H9 (cell line): ENCODE results near the gene CCDC27. TPM values are rescaled to one million over a fixed set of nuclear protein-coding genes. Genes with fewer than 3 reads are reported as not detected.

Experiments
- DNase-seq: peaks from one replicate; pipeline ENCODE4 v3.0.0-alpha.2; 2017
- H2AFZ ChIP-seq: one replicate; pipeline ENCODE4 v1.6.1; 2013; ENCODE audit warnings: mild to moderate bottlenecking, low read length, control low read depth, moderate library complexity
- H2AK5ac ChIP-seq: 2 replicates; pipeline ENCODE4 v1.6.1; 2013; ENCODE audit warnings: low read length, control low read depth, mixed read lengths; ENCODE audit not compliant: insufficient read length
- H2BK120ac ChIP-seq: one replicate; pipeline ENCODE4 v1.6.1; 2013; ENCODE audit warnings: low read depth, mild to moderate bottlenecking, low read length, control low read depth, inconsistent platforms; ENCODE audit not compliant: poor library complexity, severe bottlenecking
- H2BK12ac ChIP-seq: 2 replicates; pipeline ENCODE4 v1.6.1; 2013; ENCODE audit warnings: low read length, control low read depth, mixed read lengths, low read depth; ENCODE audit not compliant: insufficient read length
- H2BK15ac ChIP-seq: 2 replicates; pipeline ENCODE4 v1.6.1; 2013; ENCODE audit warnings: low read depth, low read length, control low read depth
- H2BK20ac ChIP-seq: one replicate; pipeline ENCODE4 v1.6.1; 2013; ENCODE audit warnings: low read depth, mild to moderate bottlenecking, low read length, control low read depth, inconsistent platforms; ENCODE audit not compliant: poor library complexity, severe bottlenecking
- H2BK5ac ChIP-seq: 2 replicates; pipeline ENCODE4 v1.6.1; 2013; ENCODE audit warnings: low read length, control low read depth, mixed read lengths; ENCODE audit not compliant: insufficient read length
- H3K14ac ChIP-seq: 2 replicates; pipeline ENCODE4 v1.6.1; 2013; ENCODE audit warnings: low read length, control low read depth; ENCODE audit not compliant: insufficient read depth
- H3K18ac ChIP-seq: 2 replicates; pipeline ENCODE4 v1.6.1; 2013; ENCODE audit warnings: low read depth, mild to moderate bottlenecking, mixed read lengths, low read length, control low read depth; ENCODE audit not compliant: insufficient read length
- H3K23ac ChIP-seq: 2 replicates; pipeline ENCODE4 v1.6.1; 2013; ENCODE audit warnings: low read length, control low read depth, mixed read lengths, low read depth; ENCODE audit not compliant: insufficient read length
- H3K23me2 ChIP-seq: 2 replicates; pipeline ENCODE4 v1.6.1; 2013; ENCODE audit warnings: low read depth, mild to moderate bottlenecking, mixed read lengths, low read length, control low read depth; ENCODE audit not compliant: insufficient read length, poor library complexity, severe bottlenecking
- H3K27ac ChIP-seq: 2 replicates; pipeline ENCODE4 v1.5.1; 2013; ENCODE audit warnings: low read length, control low read depth, mixed read lengths, low read depth; ENCODE audit not compliant: insufficient read length
- H3K27me3 ChIP-seq: 2 replicates; pipeline ENCODE4 v1.6.1; 2013; ENCODE audit warnings: low read length, control low read depth, inconsistent platforms; ENCODE audit not compliant: insufficient read depth
- H3K4ac ChIP-seq: 2 replicates; pipeline ENCODE4 v1.6.1; 2013; ENCODE audit warnings: low read depth, mild to moderate bottlenecking, control low read depth, inconsistent platforms, low read length, moderate library complexity
- H3K4me1 ChIP-seq: 2 replicates; pipeline ENCODE4 v1.6.1; 2013; ENCODE audit warnings: low read length, control low read depth, inconsistent platforms; ENCODE audit not compliant: insufficient read depth
- H3K4me2 ChIP-seq: 2 replicates; pipeline ENCODE4 v1.6.1; 2013; ENCODE audit warnings: low read length, control low read depth, mixed read lengths; ENCODE audit not compliant: insufficient read length, insufficient read depth
- H3K56ac ChIP-seq: 2 replicates; pipeline ENCODE4 v1.6.1; 2013; ENCODE audit warnings: low read depth, mild to moderate bottlenecking, mixed read lengths, low read length, control low read depth; ENCODE audit not compliant: insufficient read length
- H3K79me1 ChIP-seq: 2 replicates; pipeline ENCODE4 v1.6.1; 2013; ENCODE audit warnings: low read depth, mild to moderate bottlenecking, moderate library complexity, low read length, control low read depth, inconsistent platforms; ENCODE audit not compliant: insufficient read depth, poor library complexity, severe bottlenecking
- H3K79me2 ChIP-seq: 2 replicates; pipeline ENCODE4 v1.6.1; 2013; ENCODE audit warnings: low read length, control low read depth, inconsistent platforms; ENCODE audit not compliant: insufficient read depth
- H3K9ac ChIP-seq: 2 replicates; pipeline ENCODE4 v1.6.1; 2013; ENCODE audit warnings: low read length, control low read depth, mixed read lengths; ENCODE audit not compliant: insufficient read length; ENCODE audit errors: extremely low read depth
- H3K9me3 ChIP-seq: one replicate; pipeline ENCODE4 v1.6.1; 2013; ENCODE audit warnings: low read depth, low read length, inconsistent platforms; ENCODE audit not compliant: control insufficient read depth
- H3T11ph ChIP-seq: one replicate; pipeline ENCODE4 v1.6.1; 2013; ENCODE audit warnings: mild to moderate bottlenecking, low read length, control low read depth, inconsistent platforms
- H4K20me1 ChIP-seq: one replicate; pipeline ENCODE4 v1.6.1; 2013; ENCODE audit not compliant: control insufficient read depth, insufficient read length, insufficient read depth
- H4K5ac ChIP-seq: 2 replicates; pipeline ENCODE4 v1.6.1; 2013; ENCODE audit warnings: low read depth, mild to moderate bottlenecking, mixed read lengths, low read length, control low read depth; ENCODE audit not compliant: insufficient read length
- H4K8ac ChIP-seq: replicated peaks from 2 replicates; pipeline ENCODE4 v1.6.1; 2013; ENCODE audit warnings: low read length, control low read depth, mixed read lengths, low read depth; ENCODE audit not compliant: insufficient read length
- H4K91ac ChIP-seq: 2 replicates; pipeline ENCODE4 v1.6.1; 2013; ENCODE audit warnings: low read depth, mild to moderate bottlenecking, moderate library complexity, mixed read lengths, low read length, control low read depth; ENCODE audit not compliant: insufficient read length
- H3K27ac Mint-ChIP-seq, 3 experiments: 2 replicates in 2 of 3; 3 replicates in 1 of 3; pipeline ENCODE4 v1.8.0; 2020 to 2021; ENCODE audit warnings: mixed read lengths in 3 of 3, mild to moderate bottlenecking in 1 of 3, moderate library complexity in 1 of 3
- H3K27me3 Mint-ChIP-seq: 2 replicates; pipeline ENCODE4 v1.8.0; 2021; ENCODE audit warnings: low read depth, mild to moderate bottlenecking, moderate library complexity, mixed read lengths
- H3K36me3 Mint-ChIP-seq, 3 experiments: 2 replicates in 2 of 3; 3 replicates in 1 of 3; pipeline ENCODE4 v1.8.0; 2020 to 2021; ENCODE audit warnings: low read depth in 3 of 3, mixed read lengths in 3 of 3; ENCODE audit not compliant: insufficient read depth in 1 of 3
- H3K4me1 Mint-ChIP-seq, 2 experiments: 2 replicates each; pipeline ENCODE4 v1.8.0; 2020; ENCODE audit warnings: mixed read lengths in 2 of 2
- H3K4me3 Mint-ChIP-seq, 2 experiments: 2 replicates in 1 of 2; 3 replicates in 1 of 2; pipeline ENCODE4 v1.8.0; 2020 to 2021; ENCODE audit warnings: mild to moderate bottlenecking in 2 of 2, mixed read lengths in 2 of 2, moderate library complexity in 1 of 2
- H3K9me3 Mint-ChIP-seq, 2 experiments: 2 replicates in 1 of 2; 3 replicates in 1 of 2; pipeline ENCODE4 v1.8.0; 2020; ENCODE audit warnings: mild to moderate bottlenecking in 2 of 2, mixed read lengths in 2 of 2, moderate library complexity in 1 of 2
- CTCF ChIP-seq: fragments of 200-600 bp; sonication (generic); conservative IDR thresholded peaks from 3 replicates; pipeline ENCODE4 v1.8.0; 2021; ENCODE audit warnings: antibody characterized with exemption, mild to moderate bottlenecking
- WGBS: extraction: QIAGEN DNeasy Blood & Tissue Kit; methylation state at CpG from one replicate; pipeline ENCODE4 v1.1.7; 2013; ENCODE audit warnings: missing lambda C conversion rate, low lambda C conversion rate, mixed read lengths; ENCODE audit not compliant: insufficient read length; ENCODE audit errors: extremely low coverage; 5-methylcytosine and 5-hydroxymethylcytosine counted together
- total RNA-seq: library from RNA; stranded (reverse); gene quantifications from 2 replicates; pipeline ENCODE4 v1.2.1, GENCODE V29; 2021

CCDC27 gene
- total RNA-seq, 1 experiment from 2014 or later = not detected

DNA sequence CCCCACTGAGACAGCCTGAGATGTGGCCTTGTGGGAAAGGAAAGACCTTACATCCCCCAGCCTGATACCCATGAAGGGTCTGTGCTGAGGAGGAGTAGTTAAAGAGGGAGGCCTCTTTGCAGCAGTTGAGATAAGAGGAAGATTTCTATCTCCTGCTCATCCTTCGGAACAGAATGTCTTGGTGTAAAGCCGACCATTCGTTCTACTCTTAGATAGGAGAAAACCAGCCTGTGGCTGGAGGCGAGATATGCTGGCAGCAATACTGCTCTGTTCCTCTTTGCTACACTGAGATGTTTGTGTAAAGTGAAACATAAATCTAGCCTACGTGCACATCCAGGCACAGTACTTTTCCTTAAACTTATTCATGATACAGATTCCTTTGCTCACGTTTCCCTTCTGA is 1.5 kb upstream of the CCDC27 start:
- Histone ChIP-seq H2BK12ac (no peak overlapping the region), H3K56ac (no peak overlapping the region), H3K4ac (no peak overlapping the region), H3K9ac (no peak overlapping the region), H3K23ac (no peak overlapping the region), H3K4me2 (no peak overlapping the region), H2AK5ac (no peak overlapping the region), H3K23me2 (peaks cover 11% of the 10 kb centered on the region), H3K79me1 (no peaks in the 10 kb centered on the region), H3K14ac (no peak overlapping the region), H4K5ac (no peak overlapping the region), H3T11ph (no peak overlapping the region), H2BK15ac (no peak overlapping the region), H3K27me3 (no peaks in the 10 kb centered on the region; the same call in 1 of the 2 replicates), H3K9me3 (no peaks in the 10 kb centered on the region), H3K79me2 (no peaks in the 10 kb centered on the region), H4K20me1 (no peaks in the 10 kb centered on the region), H2AFZ (no peak overlapping the region), H3K27ac (no peak overlapping the region), H2BK120ac (no peak overlapping the region), H2BK5ac (no peak overlapping the region), H3K18ac (no peak overlapping the region), H2BK20ac (no peak overlapping the region), H4K8ac (no peak overlapping the region), H4K91ac (no peak overlapping the region), H3K4me1 (peaks cover 5% of the 10 kb centered on the region; the same call in 1 of the 2 replicates)
- Mint-ChIP-seq H3K27me3 (peaks cover 31% of the 10 kb centered on the region), H3K36me3 (peaks cover 3% of the 10 kb centered on the region in 3 experiments; a peak in 5 of 7 replicates), H3K9me3 (no peaks in the 10 kb centered on the region), H3K4me3 (no peak overlapping the region), H3K27ac (no peak overlapping the region), H3K4me1 (peaks cover 5 to 8% of the 10 kb centered on the region in 2 experiments)
- DNase-seq = no peak
- TF ChIP-seq CTCF = no peak
- WGBS = no CpG with 5 or more reads among the region's 6 CpGs
